OCI-LY1 (cell line): ENCODE results near the gene BIN1.

Experiments
- CTCF ChIP-seq: fragments of 200-600 bp; sonication (generic), shearing (Covaris generic); IDR thresholded peaks from 2 replicates; pipeline ENCODE4 v1.5.1; 2017; ENCODE audit warnings: mild to moderate bottlenecking, antibody characterized with exemption, low read length, moderate library complexity, mixed read lengths
- EZH2 ChIP-seq: fragments of 200-600 bp; sonication (generic), shearing (Covaris generic); IDR thresholded peaks from 2 replicates; pipeline ENCODE4 v1.8.0; 2017; ENCODE audit warnings: borderline replicate concordance, mixed run types, mild to moderate bottlenecking, antibody characterized with exemption, low read length, moderate library complexity, mixed read lengths

GRCh38 chr2:127044165-127044718, 62.7 kb downstream of the BIN1 start:
- TF ChIP-seq CTCF (no peak), EZH2 (no peak)
